Measurements from ENCODE around the gene VSNL1. TPM values are rescaled to one million over a fixed set of nuclear protein-coding genes. Genes with fewer than 3 reads are reported as not detected.

Gene VSNL1
- total and polyA plus RNA-seq, 2 donors (not counting 1 experiment from before 2014, with no cell fraction given), result 1.2 to 3.9 TPM

- TF ChIP-seq CTCF (conservative IDR thresholded peaks at IDR 0.05 in 1 of 2, IDR thresholded peaks at IDR 0.05 in 1 of 2; ENCODE audit: low read depth in 1 of 2, low read length in 2 of 2) (no peak), EZH2 (IDR thresholded peaks at IDR 0.05; ENCODE audit: low read length, missing control alignments) (no peak)
- Histone ChIP-seq H3K27ac (ENCODE audit: insufficient read depth, low read length) (no peak overlapping the region), H3K4me3 (replicated peaks in 1 of 4; ENCODE audit: control extremely low read depth in 1 of 4, insufficient read depth in 1 of 4, low read depth in 3 of 4, low read length in 4 of 4) (no peak overlapping the region), H3K4me1 (ENCODE audit: control insufficient read depth, extremely low read depth, insufficient read depth, low read length) (no peaks in the 10 kb centered on the region), H3K27me3 (ENCODE audit: control insufficient read depth, insufficient read depth, low read length) (no peaks in the 10 kb centered on the region), H3K9me3 (ENCODE audit: control insufficient read depth, insufficient read depth, low read depth, low read length) (no peaks in the 10 kb centered on the region), H3K79me2 (ENCODE audit: control insufficient read depth, insufficient read depth, low read length) (no peaks in the 10 kb centered on the region), H4K20me1 (ENCODE audit: control insufficient read depth, extremely low read depth, insufficient read depth, low read length) (no peaks in the 10 kb centered on the region), H3K4me2 (ENCODE audit: extremely low read depth, insufficient read depth, low read length) (no peak overlapping the region), H3K9ac (ENCODE audit: insufficient read depth, low read length) (no peak overlapping the region), H3K36me3 (ENCODE audit: control insufficient read depth, insufficient read depth, low read length) (no peaks in the 10 kb centered on the region), H2AFZ (ENCODE audit: low read length) (no peak overlapping the region)
- DNase-seq (ENCODE audit: low read depth in 2 of 2), result peak in 1 of 2 donors; percentile 65
Measured at GRCh38 chr2:17605696-17606095, 65.2 kb downstream of the VSNL1 start.

DNA sequence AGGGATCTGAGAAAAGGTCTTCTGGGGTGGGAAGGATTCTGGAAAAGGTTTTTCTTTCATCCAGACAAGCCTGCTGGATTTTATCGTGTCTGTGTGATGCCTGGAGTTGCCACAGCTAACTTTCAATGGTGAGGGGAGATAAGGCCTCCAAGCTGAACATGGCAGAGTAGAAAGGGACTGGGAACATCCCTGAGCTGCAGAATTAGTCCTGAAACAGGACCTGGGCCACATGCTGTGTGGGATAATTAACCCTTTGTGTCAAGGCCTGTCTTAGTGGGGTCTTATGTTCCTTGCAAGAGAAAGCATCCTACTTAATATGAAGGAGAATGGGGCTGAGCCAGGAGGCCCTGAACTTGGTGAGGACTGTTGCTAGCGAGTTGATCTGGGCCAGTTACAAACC lies 66.4 kb downstream of the VSNL1 start:
- Histone ChIP-seq H3K27me3 (ENCODE audit: control insufficient read depth, insufficient read depth, low read length) (no peaks in the 10 kb centered on the region), H3K36me3 (ENCODE audit: control insufficient read depth, insufficient read depth, low read length) (no peaks in the 10 kb centered on the region)

DNA sequence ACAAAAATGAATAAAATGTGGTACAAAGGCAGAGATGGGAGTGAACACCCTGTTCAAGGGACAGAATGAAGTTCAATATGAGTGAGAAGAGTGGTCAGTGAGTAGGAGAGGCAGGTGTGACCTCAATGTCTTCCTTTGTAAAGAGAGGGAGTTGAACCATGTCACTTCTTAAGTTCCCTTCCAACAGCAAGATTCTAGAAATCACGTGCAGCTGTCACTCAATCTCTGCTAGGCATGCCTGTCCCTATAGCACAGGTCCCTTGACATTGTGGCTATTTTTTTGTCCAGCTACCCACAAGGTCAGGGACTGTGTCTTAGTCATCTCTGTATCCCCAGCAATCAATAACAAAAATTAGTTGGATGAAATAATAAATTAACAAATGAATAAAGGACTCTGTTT lies 66.9 kb downstream of the VSNL1 start:
- H3K4me1 ChIP-seq (ENCODE audit: control insufficient read depth, extremely low read depth, insufficient read depth, low read length), result no peaks in the 10 kb centered on the region
- no peaks in the 10 kb centered on the region for H3K36me3 ChIP-seq (ENCODE audit: control insufficient read depth, insufficient read depth, low read length)
- no peaks in the 10 kb centered on the region for H3K27me3 ChIP-seq (ENCODE audit: control insufficient read depth, insufficient read depth, low read length)
- no peak for DNase-seq (ENCODE audit: low read depth in 2 of 2)
- no peaks in the 10 kb centered on the region for H3K79me2 ChIP-seq (ENCODE audit: control insufficient read depth, insufficient read depth, low read length)
- TF ChIP-seq CTCF (conservative IDR thresholded peaks at IDR 0.05 in 1 of 2, IDR thresholded peaks at IDR 0.05 in 1 of 2; ENCODE audit: low read depth in 1 of 2, low read length in 2 of 2) (no peak), EZH2 (IDR thresholded peaks at IDR 0.05; ENCODE audit: low read length, missing control alignments) (no peak)
- H3K9ac ChIP-seq (ENCODE audit: insufficient read depth, low read length), result no peak overlapping the region
- no peaks in the 10 kb centered on the region for H3K9me3 ChIP-seq (ENCODE audit: control insufficient read depth, insufficient read depth, low read depth, low read length)
- H4K20me1 ChIP-seq (ENCODE audit: control insufficient read depth, extremely low read depth, insufficient read depth, low read length), result no peaks in the 10 kb centered on the region
- H2AFZ ChIP-seq (ENCODE audit: low read length), result no peak overlapping the region
- no peak overlapping the region for H3K27ac ChIP-seq (ENCODE audit: insufficient read depth, low read length)
- no peak overlapping the region for H3K4me2 ChIP-seq (ENCODE audit: extremely low read depth, insufficient read depth, low read length)
- no peak overlapping the region for H3K4me3 ChIP-seq (replicated peaks in 1 of 4; ENCODE audit: control extremely low read depth in 1 of 4, insufficient read depth in 1 of 4, low read depth in 3 of 4, low read length in 4 of 4)

More for the DNA sequence above, 66.4 kb downstream of the VSNL1 start:
- Histone ChIP-seq H3K79me2 (ENCODE audit: control insufficient read depth, insufficient read depth, low read length) (no peaks in the 10 kb centered on the region), H3K9me3 (ENCODE audit: control insufficient read depth, insufficient read depth, low read depth, low read length) (no peaks in the 10 kb centered on the region), H3K4me3 (replicated peaks in 1 of 4; ENCODE audit: control extremely low read depth in 1 of 4, insufficient read depth in 1 of 4, low read depth in 3 of 4, low read length in 4 of 4) (no peak overlapping the region), H3K27ac (ENCODE audit: insufficient read depth, low read length) (no peak overlapping the region), H3K4me2 (ENCODE audit: extremely low read depth, insufficient read depth, low read length) (no peak overlapping the region), H3K9ac (ENCODE audit: insufficient read depth, low read length) (no peak overlapping the region), H3K4me1 (ENCODE audit: control insufficient read depth, extremely low read depth, insufficient read depth, low read length) (no peaks in the 10 kb centered on the region), H4K20me1 (ENCODE audit: control insufficient read depth, extremely low read depth, insufficient read depth, low read length) (no peaks in the 10 kb centered on the region), H2AFZ (ENCODE audit: low read length) (no peak overlapping the region)
- TF ChIP-seq EZH2 (IDR thresholded peaks at IDR 0.05; ENCODE audit: low read length, missing control alignments) (no peak), CTCF (conservative IDR thresholded peaks at IDR 0.05 in 1 of 2, IDR thresholded peaks at IDR 0.05 in 1 of 2; ENCODE audit: low read depth in 1 of 2, low read length in 2 of 2) (no peak)
- no peak for DNase-seq (ENCODE audit: low read depth in 2 of 2)

All from fibroblast of lung (primary cell).